H1 (cell line): ENCODE results near the gene TCEANC2. TPM values are rescaled to one million over a fixed set of nuclear protein-coding genes. Genes with fewer than 3 reads are reported as not detected.

Source experiments
- CTCF ChIA-PET: fragments of 300-600 bp; sonication (Branson Sonifier 250); formaldehyde crosslinking; loops from one replicate; lab custom pipeline; 2021; ENCODE audit not compliant: partially characterized antibody; lab: Charles Lee
- POLR2A ChIA-PET: fragments of 300-600 bp; sonication (Branson Sonifier 250); formaldehyde crosslinking; loops from one replicate; lab custom pipeline; 2021; ENCODE audit warnings: inconsistent platforms; ENCODE audit not compliant: partially characterized antibody; lab: Charles Lee
- DNase-seq, 2 experiments: peaks; one replicate each; pipeline versions ENCODE4 v3.0.0 to v3.0.0-alpha.2; 2010 to 2022; ENCODE audit warnings: low spot score in 2 of 2, low read depth in 1 of 2, mixed read lengths in 1 of 2
- FAIRE-seq: peaks from 2 replicates; lab custom pipeline; 2011; peaks lifted over from hg19 to GRCh38; lab: Jason Lieb, UNC
- H2AFZ ChIP-seq: 2 replicates; pipeline ENCODE4 v1.8.1; 2012; ENCODE audit warnings: low read length, inconsistent platforms
- H2AK5ac ChIP-seq: 2 replicates; pipeline ENCODE4 v1.6.1; 2013; ENCODE audit warnings: low read depth, low read length
- H2BK120ac ChIP-seq: replicated peaks from 2 replicates; pipeline ENCODE3; 2013; ENCODE audit warnings: low read depth, low read length, inconsistent platforms
- H2BK12ac ChIP-seq: 2 replicates; pipeline ENCODE4 v1.6.1; 2013; ENCODE audit warnings: low read depth, low read length
- H2BK15ac ChIP-seq: 2 replicates; pipeline ENCODE4 v1.6.1; 2013; ENCODE audit warnings: low read length
- H2BK20ac ChIP-seq: 2 replicates; pipeline ENCODE4 v1.6.1; 2013; ENCODE audit warnings: low read length
- H2BK5ac ChIP-seq: 2 replicates; pipeline ENCODE4 v1.6.1; 2013; ENCODE audit warnings: low read depth, low read length
- H3K14ac ChIP-seq: 2 replicates; pipeline ENCODE4 v1.6.1; 2013; ENCODE audit warnings: inconsistent platforms; ENCODE audit not compliant: insufficient read length
- H3K18ac ChIP-seq: 2 replicates; pipeline ENCODE4 v1.6.1; 2013; ENCODE audit warnings: low read length; ENCODE audit errors: extremely low read depth
- H3K23ac ChIP-seq: 2 replicates; pipeline ENCODE4 v1.6.1; 2013; ENCODE audit warnings: inconsistent platforms; ENCODE audit not compliant: insufficient read length
- H3K23me2 ChIP-seq: 2 replicates; pipeline ENCODE4 v1.6.1; 2013; ENCODE audit warnings: low read depth, low read length
- H3K27ac ChIP-seq: 2 replicates; pipeline ENCODE4 v1.6.1; 2011; ENCODE audit warnings: low read depth, low read length, inconsistent platforms
- H3K27me3 ChIP-seq, 4 experiments: replicated peaks in 1 of 4; 1 replicate in 1 of 4; 2 replicates in 3 of 4; pipeline versions ENCODE4 v1.6.1 to v1.8.1; 2011 to 2013; ENCODE audit warnings: low read length in 3 of 4, mild to moderate bottlenecking in 3 of 4, inconsistent platforms in 2 of 4, mixed read lengths in 2 of 4, moderate library complexity in 1 of 4; ENCODE audit not compliant: control insufficient read depth in 3 of 4, insufficient read depth in 3 of 4; ENCODE audit errors: extremely low read depth in 1 of 4
- H3K36me3 ChIP-seq, 4 experiments: 2 replicates each; pipeline versions ENCODE4 v1.6.1 to v1.8.1; 2011 to 2013; ENCODE audit warnings: mild to moderate bottlenecking in 4 of 4, low read length in 3 of 4, moderate library complexity in 2 of 4, control low read depth in 1 of 4, inconsistent platforms in 1 of 4; ENCODE audit not compliant: insufficient read depth in 4 of 4, control insufficient read depth in 2 of 4
- H3K4ac ChIP-seq: replicated peaks from 2 replicates; pipeline ENCODE3; 2013; ENCODE audit warnings: low read length, low read depth, mixed read lengths, inconsistent platforms; ENCODE audit not compliant: insufficient read length
- H3K4me1 ChIP-seq, 4 experiments: replicated peaks in 1 of 4; 1 replicate in 1 of 4; 2 replicates in 3 of 4; pipeline versions ENCODE4 v1.6.1 to v1.8.1; 2011 to 2013; ENCODE audit warnings: low read length in 3 of 4, inconsistent platforms in 2 of 4, mixed read lengths in 1 of 4; ENCODE audit not compliant: insufficient read depth in 4 of 4, control insufficient read depth in 3 of 4
- H3K4me2 ChIP-seq, 2 experiments: 2 replicates each; pipeline versions ENCODE4 v1.6.1 to v1.8.1; 2011 to 2013; ENCODE audit warnings: low read depth in 2 of 2, low read length in 2 of 2, control low read depth in 1 of 2, inconsistent platforms in 1 of 2, mild to moderate bottlenecking in 1 of 2; ENCODE audit not compliant: insufficient read depth in 1 of 2
- H3K4me3 ChIP-seq, 4 experiments: fragments of 200-600, 300-600 bp in 1 of 4; sonication (generic), shearing (Covaris generic), sonication (Bioruptor Twin) in 1 of 4; 2 replicates each; pipeline versions ENCODE4 v1.5.1 to v1.8.1; 2011 to 2016; ENCODE audit warnings: low read length in 4 of 4, low read depth in 3 of 4, control low read depth in 2 of 4, inconsistent platforms in 2 of 4, mild to moderate bottlenecking in 2 of 4, mixed read lengths in 1 of 4, moderate library complexity in 1 of 4; ENCODE audit not compliant: insufficient read depth in 2 of 4; ENCODE audit errors: extremely low read depth in 1 of 4
- H3K56ac ChIP-seq: replicated peaks from 2 replicates; pipeline ENCODE3; 2013; ENCODE audit warnings: low read depth, mild to moderate bottlenecking, mixed read lengths, low read length, inconsistent platforms; ENCODE audit not compliant: insufficient read length
- H3K79me1 ChIP-seq: 2 replicates; pipeline ENCODE4 v1.6.1; 2013; ENCODE audit warnings: low read depth, low read length, control low read depth
- H3K79me2 ChIP-seq, 2 experiments: 2 replicates each; pipeline versions ENCODE4 v1.6.1 to v1.8.1; 2012 to 2013; ENCODE audit warnings: low read length in 2 of 2, mild to moderate bottlenecking in 2 of 2, inconsistent platforms in 1 of 2; ENCODE audit not compliant: insufficient read depth in 2 of 2, control insufficient read depth in 1 of 2
- H3K9ac ChIP-seq, 4 experiments: replicated peaks in 1 of 4; 1 replicate in 1 of 4; 2 replicates in 3 of 4; pipeline versions ENCODE4 v1.6.1 to v1.8.1; 2011 to 2013; ENCODE audit warnings: low read depth in 3 of 4, low read length in 3 of 4, control low read depth in 2 of 4, mild to moderate bottlenecking in 2 of 4, moderate library complexity in 2 of 4, inconsistent platforms in 1 of 4; ENCODE audit errors: extremely low read depth in 1 of 4
- H3K9me3 ChIP-seq, 2 experiments: 2 replicates each; pipeline versions ENCODE4 v1.6.1 to v1.8.1; 2012 to 2013; ENCODE audit warnings: mild to moderate bottlenecking in 2 of 2, moderate library complexity in 2 of 2, control low read depth in 1 of 2, inconsistent platforms in 1 of 2, low read depth in 1 of 2, low read length in 1 of 2, mixed read lengths in 1 of 2; ENCODE audit not compliant: insufficient read depth in 2 of 2
- H4K20me1 ChIP-seq, 2 experiments: replicated peaks in 1 of 2; 2 replicates each; pipeline versions ENCODE3 to v1.8.1; 2011 to 2013; ENCODE audit warnings: inconsistent platforms in 2 of 2, low read length in 2 of 2, mild to moderate bottlenecking in 1 of 2; ENCODE audit not compliant: insufficient read depth in 2 of 2, control insufficient read depth in 1 of 2
- H4K5ac ChIP-seq: 2 replicates; pipeline ENCODE4 v1.6.1; 2013; ENCODE audit warnings: low read length, low read depth, mixed read lengths, inconsistent platforms; ENCODE audit not compliant: insufficient read length
- H4K8ac ChIP-seq: 2 replicates; pipeline ENCODE4 v1.8.0; 2013; ENCODE audit warnings: mild to moderate bottlenecking, moderate library complexity, low read length, inconsistent platforms; ENCODE audit not compliant: insufficient read depth; ENCODE audit errors: extremely low read depth
- H4K91ac ChIP-seq: replicated peaks from 2 replicates; pipeline ENCODE3; 2013; ENCODE audit warnings: low read length, mixed read lengths, inconsistent platforms; ENCODE audit not compliant: insufficient read length
- CHD1 ChIP-seq: IDR thresholded peaks from 2 replicates; pipeline ENCODE4 v1.6.1; 2012; ENCODE audit warnings: low read depth, low read length, improper control_type of control experiment
- CTCF ChIP-seq, 3 experiments: IDR thresholded peaks; 1 replicate in 2 of 3; 2 replicates in 1 of 3; pipeline versions ENCODE4 v1.5.1 to v1.6.1; 2011; ENCODE audit warnings: low read length in 3 of 3, mild to moderate bottlenecking in 3 of 3, inconsistent platforms in 2 of 3, low read depth in 1 of 3, moderate library complexity in 1 of 3; ENCODE audit not compliant: insufficient read depth in 1 of 3; ENCODE audit errors: control extremely low read depth in 1 of 3
- KDM5A ChIP-seq: fragments of 200-600 bp; IDR thresholded peaks from 2 replicates; pipeline ENCODE4 v1.7.1; 2012; ENCODE audit warnings: mild to moderate bottlenecking, low read length, inconsistent platforms, mixed read lengths
- POLR2A ChIP-seq, 2 experiments: IDR thresholded peaks; 1 replicate in 1 of 2; 2 replicates in 1 of 2; pipeline ENCODE4 v1.6.1; 2011; ENCODE audit warnings: low read depth in 2 of 2, low read length in 2 of 2, mild to moderate bottlenecking in 2 of 2; ENCODE audit errors: control extremely low read depth in 1 of 2
- POLR2AphosphoS5 ChIP-seq: IDR thresholded peaks from 2 replicates; pipeline ENCODE4 v1.6.1; 2011; ENCODE audit warnings: low read depth, low read length
- POU5F1 ChIP-seq: IDR thresholded peaks from 2 replicates; pipeline ENCODE4 v1.6.1; 2011; ENCODE audit warnings: low read depth, mild to moderate bottlenecking, low read length, moderate library complexity
- RAD21 ChIP-seq, 2 experiments: IDR thresholded peaks in 1 of 2; conservative IDR thresholded peaks in 1 of 2; 2 replicates each; pipeline ENCODE4 v1.6.1; 2011; ENCODE audit warnings: low read depth in 2 of 2, low read length in 2 of 2, improper control_type of control experiment in 1 of 2, inconsistent platforms in 1 of 2, mild to moderate bottlenecking in 1 of 2, moderate library complexity in 1 of 2
- SIN3A ChIP-seq, 2 experiments: IDR thresholded peaks in 1 of 2; conservative IDR thresholded peaks in 1 of 2; 2 replicates each; pipeline ENCODE4 v1.6.1; 2011 to 2012; ENCODE audit warnings: low read length in 2 of 2, improper control_type of control experiment in 1 of 2, low read depth in 1 of 2, mild to moderate bottlenecking in 1 of 2
- SIRT6 ChIP-seq: IDR thresholded peaks from one replicate; pipeline ENCODE4 v1.7.1; 2012; ENCODE audit warnings: low read length, inconsistent platforms
- WGBS, 2 experiments: shearing (Covaris generic) in 1 of 2; methylation state at CpG; one replicate each; pipeline versions ENCODE4 v1.1.6 to v1.1.7; 2013 to 2015; ENCODE audit warnings: low lambda C conversion rate in 2 of 2, mixed read lengths in 2 of 2, inconsistent platforms in 1 of 2, low coverage in 1 of 2, missing lambda C conversion rate in 1 of 2; ENCODE audit not compliant: insufficient replicate concordance in 2 of 2, insufficient coverage in 1 of 2, insufficient read length in 1 of 2; ENCODE audit errors: extremely low coverage in 1 of 2, missing lambda C conversion rate in 1 of 2; 5-methylcytosine and 5-hydroxymethylcytosine counted together
- polyA plus RNA-seq, 7 experiments: library from polyadenylated mRNA; depleted of rRNA in 3 of 7; stranded (reverse) in 5 of 7; unstranded in 2 of 7; fragments of >200 nt in 5 of 7; fragments of 200-250 nt in 2 of 7; gene quantifications; 1 replicate in 5 of 7; 2 replicates in 1 of 7; 4 replicates in 1 of 7; pipeline versions ENCODE4 v1.2.1 to v1.2.3, GENCODE V29; 2011 to 2013; ENCODE audit warnings: missing spikeins in 2 of 7, mixed read lengths in 2 of 7
- total RNA-seq: library from RNA; stranded (reverse); fragmentation: NEBNext Ultra II Directional; extraction: Animal tissue kit (Norgen Biotek cat#: 25700); gene quantifications from 2 replicates; pipeline ENCODE4 v1.2.1, GENCODE V29; 2021

The TCEANC2 gene
- total and polyA plus RNA-seq, 2 of the 8 experiments (the other 6 are each of a cell fraction or from before 2014, with no cell fraction given) = 4.2 to 8.2 TPM

DNA sequence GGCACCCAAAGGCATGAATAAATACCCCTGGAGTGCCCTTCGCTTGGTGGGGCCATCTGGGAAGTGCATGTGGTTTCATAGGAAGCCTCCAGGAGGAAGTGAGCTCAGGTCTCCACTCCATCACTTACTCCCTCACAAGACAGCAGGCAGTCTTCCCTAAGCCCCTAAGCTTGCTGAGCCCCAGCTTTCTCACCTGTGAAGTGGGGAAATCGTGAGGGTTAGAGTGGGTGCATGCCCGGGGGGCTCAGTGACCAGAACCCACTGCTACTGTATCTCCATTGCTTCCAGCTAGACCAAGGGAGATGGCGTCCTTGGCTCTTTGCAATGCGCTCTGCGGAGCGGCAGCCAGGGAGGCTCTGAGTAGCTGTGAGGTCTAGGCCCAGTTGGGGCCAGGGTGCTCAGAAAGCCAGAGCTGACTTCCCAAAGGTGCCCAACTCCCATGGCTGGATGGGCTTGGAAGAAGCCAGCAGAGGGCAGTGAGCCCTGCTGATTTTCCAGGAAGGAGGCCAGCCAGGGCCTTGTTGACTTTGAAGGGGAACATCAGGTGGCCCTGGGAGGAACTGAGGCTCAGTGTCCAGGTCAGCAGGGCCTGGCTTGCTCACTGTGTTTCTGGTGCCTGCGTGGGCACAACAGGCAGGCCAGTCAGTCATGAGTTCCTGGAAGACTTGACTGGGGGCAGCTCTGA lies 72.1 kb downstream of the TCEANC2 start:
- Histone ChIP-seq H3K4ac (peak overlapping the region; percentile 9), H2BK5ac (no peak overlapping the region), H3K23me2 (peaks cover 5% of the 10 kb centered on the region; the same call in 1 of the 2 replicates), H4K91ac (peak overlapping the region; percentile 30), H3K4me3 (no peak overlapping the region), H3K9me3 (no peaks in the 10 kb centered on the region), H3K36me3 (no peaks in the 10 kb centered on the region), H2BK15ac (no peak overlapping the region; the same call in 1 of the 2 replicates), H2AK5ac (no peak overlapping the region), H4K20me1 (no peaks in the 10 kb centered on the region), H2AFZ (no peak overlapping the region), H3K27ac (no peak overlapping the region), H3K79me2 (no peaks in the 10 kb centered on the region), H3K23ac (no peak overlapping the region), H3K79me1 (no peaks in the 10 kb centered on the region), H2BK12ac (0 out of 2 replicates have a peak overlapping the region, but pooled peaks have one; percentile 60), H4K5ac (no peak overlapping the region), H2BK20ac (0 out of 2 replicates have a peak overlapping the region, but pooled peaks have one; percentile 72), H3K4me1 (peaks cover 7 to 22% (median 15%) of the 10 kb centered on the region in 4 experiments), H3K27me3 (peaks cover 0 to 11% (median 6%) of the 10 kb centered on the region in 4 experiments; a peak in 5 of 7 replicates), H4K8ac (no peak overlapping the region), H2BK120ac (no peak overlapping the region), H3K14ac (no peak overlapping the region), H3K4me2 (no peak overlapping the region), H3K9ac (no peak overlapping the region), H3K18ac (no peak overlapping the region), H3K56ac (no peak overlapping the region)
- WGBS, 2 experiments = 81% methylated on average over 8 of the region's 8 CpGs; no CpG with 5 or more reads in 1 of the 2 experiments
- ChIA-PET CTCF (interaction anchor here (0.5 to 9.7 kb wide), 20 partner anchors 10 to 485 kb away, joined by 3 to 110 read pairs (median 4); partner anchors contain the start of genes CYB5RL and MRPL37), POLR2A (interaction anchor here (1.4 to 1.7 kb wide), 4 partner anchors 9 to 75 kb away, joined by 3 to 6 read pairs (median 4); partner anchors contain the start of gene MRPL37)
- DNase-seq (no peak), FAIRE-seq (no peak)
- TF ChIP-seq POLR2A (IDR thresholded peaks at IDR 0.05; ENCODE audit: control extremely low read depth in 1 of 2, low read depth in 2 of 2, low read length in 2 of 2) = no peak
- no peak for TF ChIP-seq CHD1
- no peak for TF ChIP-seq POLR2AphosphoS5
- peak; percentile 60 to 74 for TF ChIP-seq RAD21 (IDR thresholded peaks at IDR 0.05 in 1 of 2, conservative IDR thresholded peaks at IDR 0.05 in 1 of 2; ENCODE audit: low read depth in 2 of 2, low read length in 2 of 2)
- no peak for TF ChIP-seq SIN3A (conservative IDR thresholded peaks at IDR 0.05 in 1 of 2, IDR thresholded peaks at IDR 0.05 in 1 of 2; ENCODE audit: low read depth in 1 of 2, low read length in 2 of 2)
- TF ChIP-seq CTCF (IDR thresholded peaks at IDR 0.05; ENCODE audit: control extremely low read depth in 1 of 3, insufficient read depth in 1 of 3, low read depth in 1 of 3, low read length in 3 of 3) = peak; percentile 46 to 55 (median 52)
- TF ChIP-seq KDM5A = no peak
- TF ChIP-seq SIRT6 = no peak
- TF ChIP-seq POU5F1 = no peak
